H9 (cell line): Measurements from ENCODE around the gene RBM7. TPM values are rescaled to one million over a fixed set of nuclear protein-coding genes. Genes with fewer than 3 reads are reported as not detected.

ENCODE experiments used
- DNase-seq: peaks from one replicate; pipeline ENCODE4 v3.0.0-alpha.2; 2017
- H2AFZ ChIP-seq: one replicate; pipeline ENCODE4 v1.6.1; 2013; ENCODE audit warnings: mild to moderate bottlenecking, low read length, control low read depth, moderate library complexity
- H2AK5ac ChIP-seq: 2 replicates; pipeline ENCODE4 v1.6.1; 2013; ENCODE audit warnings: low read length, control low read depth, mixed read lengths; ENCODE audit not compliant: insufficient read length
- H2BK120ac ChIP-seq: one replicate; pipeline ENCODE4 v1.6.1; 2013; ENCODE audit warnings: low read depth, mild to moderate bottlenecking, low read length, control low read depth, inconsistent platforms; ENCODE audit not compliant: poor library complexity, severe bottlenecking
- H2BK12ac ChIP-seq: 2 replicates; pipeline ENCODE4 v1.6.1; 2013; ENCODE audit warnings: low read length, control low read depth, mixed read lengths, low read depth; ENCODE audit not compliant: insufficient read length
- H2BK15ac ChIP-seq: 2 replicates; pipeline ENCODE4 v1.6.1; 2013; ENCODE audit warnings: low read depth, low read length, control low read depth
- H2BK20ac ChIP-seq: one replicate; pipeline ENCODE4 v1.6.1; 2013; ENCODE audit warnings: low read depth, mild to moderate bottlenecking, low read length, control low read depth, inconsistent platforms; ENCODE audit not compliant: poor library complexity, severe bottlenecking
- H2BK5ac ChIP-seq: 2 replicates; pipeline ENCODE4 v1.6.1; 2013; ENCODE audit warnings: low read length, control low read depth, mixed read lengths; ENCODE audit not compliant: insufficient read length
- H3K14ac ChIP-seq: 2 replicates; pipeline ENCODE4 v1.6.1; 2013; ENCODE audit warnings: low read length, control low read depth; ENCODE audit not compliant: insufficient read depth
- H3K18ac ChIP-seq: 2 replicates; pipeline ENCODE4 v1.6.1; 2013; ENCODE audit warnings: low read depth, mild to moderate bottlenecking, mixed read lengths, low read length, control low read depth; ENCODE audit not compliant: insufficient read length
- H3K23ac ChIP-seq: 2 replicates; pipeline ENCODE4 v1.6.1; 2013; ENCODE audit warnings: low read length, control low read depth, mixed read lengths, low read depth; ENCODE audit not compliant: insufficient read length
- H3K23me2 ChIP-seq: 2 replicates; pipeline ENCODE4 v1.6.1; 2013; ENCODE audit warnings: low read depth, mild to moderate bottlenecking, mixed read lengths, low read length, control low read depth; ENCODE audit not compliant: insufficient read length, poor library complexity, severe bottlenecking
- H3K27ac ChIP-seq: 2 replicates; pipeline ENCODE4 v1.5.1; 2013; ENCODE audit warnings: low read length, control low read depth, mixed read lengths, low read depth; ENCODE audit not compliant: insufficient read length
- H3K27me3 ChIP-seq: 2 replicates; pipeline ENCODE4 v1.6.1; 2013; ENCODE audit warnings: low read length, control low read depth, inconsistent platforms; ENCODE audit not compliant: insufficient read depth
- H3K4ac ChIP-seq: 2 replicates; pipeline ENCODE4 v1.6.1; 2013; ENCODE audit warnings: low read depth, mild to moderate bottlenecking, control low read depth, inconsistent platforms, low read length, moderate library complexity
- H3K4me1 ChIP-seq: 2 replicates; pipeline ENCODE4 v1.6.1; 2013; ENCODE audit warnings: low read length, control low read depth, inconsistent platforms; ENCODE audit not compliant: insufficient read depth
- H3K4me2 ChIP-seq: 2 replicates; pipeline ENCODE4 v1.6.1; 2013; ENCODE audit warnings: low read length, control low read depth, mixed read lengths; ENCODE audit not compliant: insufficient read length, insufficient read depth
- H3K56ac ChIP-seq: 2 replicates; pipeline ENCODE4 v1.6.1; 2013; ENCODE audit warnings: low read depth, mild to moderate bottlenecking, mixed read lengths, low read length, control low read depth; ENCODE audit not compliant: insufficient read length
- H3K79me1 ChIP-seq: 2 replicates; pipeline ENCODE4 v1.6.1; 2013; ENCODE audit warnings: low read depth, mild to moderate bottlenecking, moderate library complexity, low read length, control low read depth, inconsistent platforms; ENCODE audit not compliant: insufficient read depth, poor library complexity, severe bottlenecking
- H3K79me2 ChIP-seq: 2 replicates; pipeline ENCODE4 v1.6.1; 2013; ENCODE audit warnings: low read length, control low read depth, inconsistent platforms; ENCODE audit not compliant: insufficient read depth
- H3K9ac ChIP-seq: 2 replicates; pipeline ENCODE4 v1.6.1; 2013; ENCODE audit warnings: low read length, control low read depth, mixed read lengths; ENCODE audit not compliant: insufficient read length; ENCODE audit errors: extremely low read depth
- H3K9me3 ChIP-seq: one replicate; pipeline ENCODE4 v1.6.1; 2013; ENCODE audit warnings: low read depth, low read length, inconsistent platforms; ENCODE audit not compliant: control insufficient read depth
- H3T11ph ChIP-seq: one replicate; pipeline ENCODE4 v1.6.1; 2013; ENCODE audit warnings: mild to moderate bottlenecking, low read length, control low read depth, inconsistent platforms
- H4K20me1 ChIP-seq: one replicate; pipeline ENCODE4 v1.6.1; 2013; ENCODE audit not compliant: control insufficient read depth, insufficient read length, insufficient read depth
- H4K5ac ChIP-seq: 2 replicates; pipeline ENCODE4 v1.6.1; 2013; ENCODE audit warnings: low read depth, mild to moderate bottlenecking, mixed read lengths, low read length, control low read depth; ENCODE audit not compliant: insufficient read length
- H4K8ac ChIP-seq: replicated peaks from 2 replicates; pipeline ENCODE4 v1.6.1; 2013; ENCODE audit warnings: low read length, control low read depth, mixed read lengths, low read depth; ENCODE audit not compliant: insufficient read length
- H4K91ac ChIP-seq: 2 replicates; pipeline ENCODE4 v1.6.1; 2013; ENCODE audit warnings: low read depth, mild to moderate bottlenecking, moderate library complexity, mixed read lengths, low read length, control low read depth; ENCODE audit not compliant: insufficient read length
- H3K27ac Mint-ChIP-seq, 3 experiments: 2 replicates in 2 of 3; 3 replicates in 1 of 3; pipeline ENCODE4 v1.8.0; 2020 to 2021; ENCODE audit warnings: mixed read lengths in 3 of 3, mild to moderate bottlenecking in 1 of 3, moderate library complexity in 1 of 3
- H3K27me3 Mint-ChIP-seq: 2 replicates; pipeline ENCODE4 v1.8.0; 2021; ENCODE audit warnings: low read depth, mild to moderate bottlenecking, moderate library complexity, mixed read lengths
- H3K36me3 Mint-ChIP-seq, 3 experiments: 2 replicates in 2 of 3; 3 replicates in 1 of 3; pipeline ENCODE4 v1.8.0; 2020 to 2021; ENCODE audit warnings: low read depth in 3 of 3, mixed read lengths in 3 of 3; ENCODE audit not compliant: insufficient read depth in 1 of 3
- H3K4me1 Mint-ChIP-seq, 2 experiments: 2 replicates each; pipeline ENCODE4 v1.8.0; 2020; ENCODE audit warnings: mixed read lengths in 2 of 2
- H3K4me3 Mint-ChIP-seq, 2 experiments: 2 replicates in 1 of 2; 3 replicates in 1 of 2; pipeline ENCODE4 v1.8.0; 2020 to 2021; ENCODE audit warnings: mild to moderate bottlenecking in 2 of 2, mixed read lengths in 2 of 2, moderate library complexity in 1 of 2
- H3K9me3 Mint-ChIP-seq, 2 experiments: 2 replicates in 1 of 2; 3 replicates in 1 of 2; pipeline ENCODE4 v1.8.0; 2020; ENCODE audit warnings: mild to moderate bottlenecking in 2 of 2, mixed read lengths in 2 of 2, moderate library complexity in 1 of 2
- CTCF ChIP-seq: fragments of 200-600 bp; sonication (generic); conservative IDR thresholded peaks from 3 replicates; pipeline ENCODE4 v1.8.0; 2021; ENCODE audit warnings: antibody characterized with exemption, mild to moderate bottlenecking
- WGBS: extraction: QIAGEN DNeasy Blood & Tissue Kit; methylation state at CpG from one replicate; pipeline ENCODE4 v1.1.7; 2013; ENCODE audit warnings: missing lambda C conversion rate, low lambda C conversion rate, mixed read lengths; ENCODE audit not compliant: insufficient read length; ENCODE audit errors: extremely low coverage; 5-methylcytosine and 5-hydroxymethylcytosine counted together
- total RNA-seq: library from RNA; stranded (reverse); gene quantifications from 2 replicates; pipeline ENCODE4 v1.2.1, GENCODE V29; 2021

RBM7 gene
- total RNA-seq, 1 experiment from 2014 or later = 56.4 TPM

GRCh38 chr11:114366331-114367243, 33.9 kb upstream of the RBM7 start:
- Mint-ChIP-seq H3K4me1 (peaks cover 4 to 18% of the 10 kb centered on the region in 2 experiments), H3K27ac (no peak overlapping the region; a peak in 1 of 7 replicates), H3K9me3 (no peaks in the 10 kb centered on the region), H3K36me3 (no peaks in the 10 kb centered on the region), H3K4me3 (no peak overlapping the region), H3K27me3 (no peaks in the 10 kb centered on the region)
- Histone ChIP-seq H2BK20ac (no peak overlapping the region), H2BK5ac (no peak overlapping the region), H3K14ac (no peak overlapping the region), H4K8ac (no peak overlapping the region), H3K56ac (no peak overlapping the region), H2AK5ac (no peak overlapping the region), H2BK12ac (no peak overlapping the region), H3K18ac (no peak overlapping the region), H2AFZ (no peak overlapping the region), H4K20me1 (no peaks in the 10 kb centered on the region), H2BK120ac (no peak overlapping the region), H3K27ac (no peak overlapping the region), H3K79me1 (no peaks in the 10 kb centered on the region), H3K79me2 (no peaks in the 10 kb centered on the region), H3K23me2 (no peaks in the 10 kb centered on the region), H3K23ac (no peak overlapping the region), H3K9me3 (no peaks in the 10 kb centered on the region), H3K4me1 (no peaks in the 10 kb centered on the region; the same call in 1 of the 2 replicates), H3T11ph (no peak overlapping the region), H3K4ac (no peak overlapping the region), H4K5ac (no peak overlapping the region), H3K27me3 (no peaks in the 10 kb centered on the region), H3K4me2 (no peak overlapping the region), H2BK15ac (no peak overlapping the region), H4K91ac (no peak overlapping the region), H3K9ac (no peak overlapping the region)
- WGBS = no CpG with 5 or more reads among the region's 13 CpGs
- no peak for TF ChIP-seq CTCF
- no peak for DNase-seq
